H1 (cell line): ENCODE data around the gene PES1. TPM values are rescaled to one million over a fixed set of nuclear protein-coding genes. Genes with fewer than 3 reads are reported as not detected.

Experiments used
- CTCF ChIA-PET: fragments of 300-600 bp; sonication (Branson Sonifier 250); formaldehyde crosslinking; loops from one replicate; lab custom pipeline; 2021; ENCODE audit not compliant: partially characterized antibody; lab: Charles Lee
- POLR2A ChIA-PET: fragments of 300-600 bp; sonication (Branson Sonifier 250); formaldehyde crosslinking; loops from one replicate; lab custom pipeline; 2021; ENCODE audit warnings: inconsistent platforms; ENCODE audit not compliant: partially characterized antibody; lab: Charles Lee
- DNase-seq, 2 experiments: peaks; one replicate each; pipeline versions ENCODE4 v3.0.0 to v3.0.0-alpha.2; 2010 to 2022; ENCODE audit warnings: low spot score in 2 of 2, low read depth in 1 of 2, mixed read lengths in 1 of 2
- FAIRE-seq: peaks from 2 replicates; lab custom pipeline; 2011; peaks lifted over from hg19 to GRCh38; lab: Jason Lieb, UNC
- H2AFZ ChIP-seq: 2 replicates; pipeline ENCODE4 v1.8.1; 2012; ENCODE audit warnings: low read length, inconsistent platforms
- H2AK5ac ChIP-seq: 2 replicates; pipeline ENCODE4 v1.6.1; 2013; ENCODE audit warnings: low read depth, low read length
- H2BK120ac ChIP-seq: replicated peaks from 2 replicates; pipeline ENCODE3; 2013; ENCODE audit warnings: low read depth, low read length, inconsistent platforms
- H2BK12ac ChIP-seq: 2 replicates; pipeline ENCODE4 v1.6.1; 2013; ENCODE audit warnings: low read depth, low read length
- H2BK15ac ChIP-seq: 2 replicates; pipeline ENCODE4 v1.6.1; 2013; ENCODE audit warnings: low read length
- H2BK20ac ChIP-seq: 2 replicates; pipeline ENCODE4 v1.6.1; 2013; ENCODE audit warnings: low read length
- H2BK5ac ChIP-seq: 2 replicates; pipeline ENCODE4 v1.6.1; 2013; ENCODE audit warnings: low read depth, low read length
- H3K14ac ChIP-seq: 2 replicates; pipeline ENCODE4 v1.6.1; 2013; ENCODE audit warnings: inconsistent platforms; ENCODE audit not compliant: insufficient read length
- H3K18ac ChIP-seq: 2 replicates; pipeline ENCODE4 v1.6.1; 2013; ENCODE audit warnings: low read length; ENCODE audit errors: extremely low read depth
- H3K23ac ChIP-seq: 2 replicates; pipeline ENCODE4 v1.6.1; 2013; ENCODE audit warnings: inconsistent platforms; ENCODE audit not compliant: insufficient read length
- H3K23me2 ChIP-seq: 2 replicates; pipeline ENCODE4 v1.6.1; 2013; ENCODE audit warnings: low read depth, low read length
- H3K27ac ChIP-seq: 2 replicates; pipeline ENCODE4 v1.6.1; 2011; ENCODE audit warnings: low read depth, low read length, inconsistent platforms
- H3K27me3 ChIP-seq, 4 experiments: replicated peaks in 1 of 4; 1 replicate in 1 of 4; 2 replicates in 3 of 4; pipeline versions ENCODE4 v1.6.1 to v1.8.1; 2011 to 2013; ENCODE audit warnings: low read length in 3 of 4, mild to moderate bottlenecking in 3 of 4, inconsistent platforms in 2 of 4, mixed read lengths in 2 of 4, moderate library complexity in 1 of 4; ENCODE audit not compliant: control insufficient read depth in 3 of 4, insufficient read depth in 3 of 4; ENCODE audit errors: extremely low read depth in 1 of 4
- H3K36me3 ChIP-seq, 4 experiments: 2 replicates each; pipeline versions ENCODE4 v1.6.1 to v1.8.1; 2011 to 2013; ENCODE audit warnings: mild to moderate bottlenecking in 4 of 4, low read length in 3 of 4, moderate library complexity in 2 of 4, control low read depth in 1 of 4, inconsistent platforms in 1 of 4; ENCODE audit not compliant: insufficient read depth in 4 of 4, control insufficient read depth in 2 of 4
- H3K4ac ChIP-seq: replicated peaks from 2 replicates; pipeline ENCODE3; 2013; ENCODE audit warnings: low read length, low read depth, mixed read lengths, inconsistent platforms; ENCODE audit not compliant: insufficient read length
- H3K4me1 ChIP-seq, 4 experiments: replicated peaks in 1 of 4; 1 replicate in 1 of 4; 2 replicates in 3 of 4; pipeline versions ENCODE4 v1.6.1 to v1.8.1; 2011 to 2013; ENCODE audit warnings: low read length in 3 of 4, inconsistent platforms in 2 of 4, mixed read lengths in 1 of 4; ENCODE audit not compliant: insufficient read depth in 4 of 4, control insufficient read depth in 3 of 4
- H3K4me2 ChIP-seq, 2 experiments: 2 replicates each; pipeline versions ENCODE4 v1.6.1 to v1.8.1; 2011 to 2013; ENCODE audit warnings: low read depth in 2 of 2, low read length in 2 of 2, control low read depth in 1 of 2, inconsistent platforms in 1 of 2, mild to moderate bottlenecking in 1 of 2; ENCODE audit not compliant: insufficient read depth in 1 of 2
- H3K4me3 ChIP-seq, 4 experiments: fragments of 200-600, 300-600 bp in 1 of 4; sonication (generic), shearing (Covaris generic), sonication (Bioruptor Twin) in 1 of 4; 2 replicates each; pipeline versions ENCODE4 v1.5.1 to v1.8.1; 2011 to 2016; ENCODE audit warnings: low read length in 4 of 4, low read depth in 3 of 4, control low read depth in 2 of 4, inconsistent platforms in 2 of 4, mild to moderate bottlenecking in 2 of 4, mixed read lengths in 1 of 4, moderate library complexity in 1 of 4; ENCODE audit not compliant: insufficient read depth in 2 of 4; ENCODE audit errors: extremely low read depth in 1 of 4
- H3K56ac ChIP-seq: replicated peaks from 2 replicates; pipeline ENCODE3; 2013; ENCODE audit warnings: low read depth, mild to moderate bottlenecking, mixed read lengths, low read length, inconsistent platforms; ENCODE audit not compliant: insufficient read length
- H3K79me1 ChIP-seq: 2 replicates; pipeline ENCODE4 v1.6.1; 2013; ENCODE audit warnings: low read depth, low read length, control low read depth
- H3K79me2 ChIP-seq, 2 experiments: 2 replicates each; pipeline versions ENCODE4 v1.6.1 to v1.8.1; 2012 to 2013; ENCODE audit warnings: low read length in 2 of 2, mild to moderate bottlenecking in 2 of 2, inconsistent platforms in 1 of 2; ENCODE audit not compliant: insufficient read depth in 2 of 2, control insufficient read depth in 1 of 2
- H3K9ac ChIP-seq, 4 experiments: replicated peaks in 1 of 4; 1 replicate in 1 of 4; 2 replicates in 3 of 4; pipeline versions ENCODE4 v1.6.1 to v1.8.1; 2011 to 2013; ENCODE audit warnings: low read depth in 3 of 4, low read length in 3 of 4, control low read depth in 2 of 4, mild to moderate bottlenecking in 2 of 4, moderate library complexity in 2 of 4, inconsistent platforms in 1 of 4; ENCODE audit errors: extremely low read depth in 1 of 4
- H3K9me3 ChIP-seq, 2 experiments: 2 replicates each; pipeline versions ENCODE4 v1.6.1 to v1.8.1; 2012 to 2013; ENCODE audit warnings: mild to moderate bottlenecking in 2 of 2, moderate library complexity in 2 of 2, control low read depth in 1 of 2, inconsistent platforms in 1 of 2, low read depth in 1 of 2, low read length in 1 of 2, mixed read lengths in 1 of 2; ENCODE audit not compliant: insufficient read depth in 2 of 2
- H4K20me1 ChIP-seq, 2 experiments: replicated peaks in 1 of 2; 2 replicates each; pipeline versions ENCODE3 to v1.8.1; 2011 to 2013; ENCODE audit warnings: inconsistent platforms in 2 of 2, low read length in 2 of 2, mild to moderate bottlenecking in 1 of 2; ENCODE audit not compliant: insufficient read depth in 2 of 2, control insufficient read depth in 1 of 2
- H4K5ac ChIP-seq: 2 replicates; pipeline ENCODE4 v1.6.1; 2013; ENCODE audit warnings: low read length, low read depth, mixed read lengths, inconsistent platforms; ENCODE audit not compliant: insufficient read length
- H4K8ac ChIP-seq: 2 replicates; pipeline ENCODE4 v1.8.0; 2013; ENCODE audit warnings: mild to moderate bottlenecking, moderate library complexity, low read length, inconsistent platforms; ENCODE audit not compliant: insufficient read depth; ENCODE audit errors: extremely low read depth
- H4K91ac ChIP-seq: replicated peaks from 2 replicates; pipeline ENCODE3; 2013; ENCODE audit warnings: low read length, mixed read lengths, inconsistent platforms; ENCODE audit not compliant: insufficient read length
- CEBPB ChIP-seq: IDR thresholded peaks from 2 replicates; pipeline ENCODE4 v1.6.1; 2012; ENCODE audit warnings: low read depth, low read length
- KDM4A ChIP-seq: IDR thresholded peaks from one replicate; pipeline ENCODE4 v1.7.1; 2012; ENCODE audit warnings: low read depth, mild to moderate bottlenecking, moderate library complexity, low read length, inconsistent platforms; ENCODE audit not compliant: severe bottlenecking
- PHF8 ChIP-seq: fragments of 200-600 bp; sonication (generic); conservative IDR thresholded peaks from 2 replicates; pipeline ENCODE4 v1.7.1; 2012; ENCODE audit warnings: low read depth, mild to moderate bottlenecking, inconsistent platforms, low read length, moderate library complexity
- RBBP5 ChIP-seq: IDR thresholded peaks from 2 replicates; pipeline ENCODE4 v1.7.1; 2012; ENCODE audit warnings: low read depth, mild to moderate bottlenecking, inconsistent platforms, low read length, moderate library complexity, borderline replicate concordance
- SIRT6 ChIP-seq: IDR thresholded peaks from one replicate; pipeline ENCODE4 v1.7.1; 2012; ENCODE audit warnings: low read length, inconsistent platforms
- TAF1 ChIP-seq: IDR thresholded peaks from 2 replicates; pipeline ENCODE4 v1.6.1; 2011; ENCODE audit warnings: mild to moderate bottlenecking, low read depth, low read length
- TEAD4 ChIP-seq: IDR thresholded peaks from 2 replicates; pipeline ENCODE4 v1.6.1; 2012; ENCODE audit warnings: low read depth, low read length, inconsistent platforms, mixed read lengths
- YY1 ChIP-seq: IDR thresholded peaks from 2 replicates; pipeline ENCODE4 v1.6.1; 2011; ENCODE audit warnings: low read depth, mild to moderate bottlenecking, low read length
- WGBS, 2 experiments: shearing (Covaris generic) in 1 of 2; methylation state at CpG; one replicate each; pipeline versions ENCODE4 v1.1.6 to v1.1.7; 2013 to 2015; ENCODE audit warnings: low lambda C conversion rate in 2 of 2, mixed read lengths in 2 of 2, inconsistent platforms in 1 of 2, low coverage in 1 of 2, missing lambda C conversion rate in 1 of 2; ENCODE audit not compliant: insufficient replicate concordance in 2 of 2, insufficient coverage in 1 of 2, insufficient read length in 1 of 2; ENCODE audit errors: extremely low coverage in 1 of 2, missing lambda C conversion rate in 1 of 2; 5-methylcytosine and 5-hydroxymethylcytosine counted together
- polyA plus RNA-seq, 7 experiments: library from polyadenylated mRNA; depleted of rRNA in 3 of 7; stranded (reverse) in 5 of 7; unstranded in 2 of 7; fragments of >200 nt in 5 of 7; fragments of 200-250 nt in 2 of 7; gene quantifications; 1 replicate in 5 of 7; 2 replicates in 1 of 7; 4 replicates in 1 of 7; pipeline versions ENCODE4 v1.2.1 to v1.2.3, GENCODE V29; 2011 to 2013; ENCODE audit warnings: missing spikeins in 2 of 7, mixed read lengths in 2 of 7
- total RNA-seq: library from RNA; stranded (reverse); fragmentation: NEBNext Ultra II Directional; extraction: Animal tissue kit (Norgen Biotek cat#: 25700); gene quantifications from 2 replicates; pipeline ENCODE4 v1.2.1, GENCODE V29; 2021
- TF ChIP-seq, protein P1 (sequence below): IDR thresholded peaks from 2 replicates; pipeline ENCODE4 v1.6.1; 2011; ENCODE audit warnings: low read length, improper control_type of control experiment

PES1 gene
- total and polyA plus RNA-seq, 2 of the 8 experiments (the other 6 are each of a cell fraction or from before 2014, with no cell fraction given), result 121 to 191 TPM

DNA sequence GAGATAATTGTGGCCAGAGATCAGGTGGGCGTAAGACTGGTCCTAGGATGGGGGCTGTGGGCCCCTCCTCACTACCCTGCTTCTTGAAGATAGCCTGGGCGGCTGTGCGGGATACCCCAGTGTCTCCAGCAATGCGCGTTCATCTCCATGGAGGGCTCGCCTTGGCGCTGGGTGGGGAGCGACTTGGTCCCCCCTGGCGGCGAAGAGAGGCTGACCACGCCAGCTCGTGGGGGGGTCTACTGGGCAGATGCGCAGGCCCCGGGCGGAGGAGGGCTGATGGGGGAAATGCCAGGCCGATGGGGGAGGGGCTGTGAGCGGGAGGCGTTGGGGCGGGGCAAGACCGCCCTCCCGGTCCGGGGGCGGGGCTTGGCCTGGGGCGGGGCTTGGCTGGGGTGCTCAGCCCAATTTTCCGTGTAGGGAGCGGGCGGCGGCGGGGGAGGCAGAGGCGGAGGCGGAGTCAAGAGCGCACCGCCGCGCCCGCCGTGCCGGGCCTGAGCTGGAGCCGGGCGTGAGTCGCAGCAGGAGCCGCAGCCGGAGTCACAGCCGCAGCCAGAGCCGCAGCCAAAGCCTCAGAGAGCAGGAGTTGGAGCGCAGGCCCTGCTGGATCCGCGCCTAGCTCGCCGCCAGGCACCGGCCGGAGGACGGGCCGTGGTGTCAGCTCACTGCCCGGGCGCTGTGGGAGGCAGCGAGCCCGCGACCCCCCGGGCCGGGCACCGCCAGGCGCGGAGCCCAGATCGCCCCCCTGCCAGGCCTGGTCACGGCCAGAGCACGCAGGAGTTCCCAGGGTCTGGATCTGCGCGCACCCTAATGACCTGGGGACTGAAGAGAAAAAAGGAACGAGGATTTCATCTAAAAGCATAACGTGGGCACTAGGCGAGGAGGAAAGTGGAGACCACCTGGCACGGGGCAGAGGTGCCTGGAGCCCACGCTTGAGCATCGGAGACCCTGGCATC, 43.8 kb upstream of the PES1 start, which contains the start of gene SLC35E4:
TSS of gene SLC35E4 (plus strand) at position 509 of the 953 bp plus-strand sequence. CDS start 670 bp downstream, outside the sequence.
- POLR2A ChIA-PET, result interaction anchor here (0.6 to 2.7 kb wide), 12 partner anchors 8 to 279 kb away, joined by 3 to 12 read pairs (median 4); partner anchors contain the start of genes CCDC157, OSBP2, PES1 and SF3A1
- Histone ChIP-seq H3K4me1 (peaks cover 0 to 22% (median 14%) of the 10 kb centered on the region in 4 experiments; a peak in 6 of 7 replicates), H3K27me3 (peaks cover 0 to 4% (median 0%) of the 10 kb centered on the region in 4 experiments; a peak in 2 of 7 replicates), H3K79me2 (no peaks in the 10 kb centered on the region; a peak in 1 of 4 replicates), H3K23me2 (peaks cover 11% of the 10 kb centered on the region; the same call in 1 of the 2 replicates), H4K8ac (peak within 1 kb of the TSS; percentile 76), H3K79me1 (no peaks in the 10 kb centered on the region; the same call in 1 of the 2 replicates), H3K36me3 (no peaks in the 10 kb centered on the region), H3K14ac (no peak within 1 kb of the TSS), H2BK5ac (no peak within 1 kb of the TSS; the same call in 1 of the 2 replicates), H4K91ac (peak within 1 kb of the TSS; percentile 90), H2BK15ac (peak within 1 kb of the TSS; percentile 46; the same call in 1 of the 2 replicates), H3K4ac (peak within 1 kb of the TSS; percentile 57), H3K4me2 (peak within 1 kb of the TSS; percentile 76 to 98), H3K18ac (peak within 1 kb of the TSS; percentile 83), H3K56ac (no peak within 1 kb of the TSS), H2AFZ (peak within 1 kb of the TSS; percentile 33; the same call in 1 of the 2 replicates), H3K23ac (no peak within 1 kb of the TSS), H2BK120ac (no peak within 1 kb of the TSS), H2AK5ac (no peak within 1 kb of the TSS), H4K5ac (no peak within 1 kb of the TSS), H3K9me3 (peaks cover 0 to 5% of the 10 kb centered on the region in 2 experiments; a peak in 1 of 4 replicates), H3K27ac (no peak within 1 kb of the TSS), H3K4me3 (peak within 1 kb of the TSS; percentile 56 to 71 (median 63)), H2BK20ac (no peak within 1 kb of the TSS), H2BK12ac (peak within 1 kb of the TSS; percentile 10; the same call in 1 of the 2 replicates), H4K20me1 (no peaks in the 10 kb centered on the region), H3K9ac (peak within 1 kb of the TSS; percentile 8 to 69 (median 30); a peak in 4 of 7 replicates)
- WGBS, 2 experiments, result 8% methylated on average over 49 of the region's 75 CpGs; no CpG with 5 or more reads in 1 of the 2 experiments
- peak; percentile 69 to 98 for DNase-seq
- CTCF ChIA-PET, result interaction anchor here (0.7 to 7.8 kb wide), 40 partner anchors 12 to 284 kb away, joined by 3 to 137 read pairs (median 5); partner anchors contain the start of genes DUSP18, OSBP2, PES1 and TCN2
- FAIRE-seq, result no peak
- peak; percentile 54 for TF ChIP-seq PHF8
- peak; percentile 62; the same call in 1 of the 2 replicates for TF ChIP-seq TEAD4
- 0 out of 2 replicates have a peak, but pooled peaks have one; percentile 35 for TF ChIP-seq TAF1
- TF ChIP-seq, protein P1, sequence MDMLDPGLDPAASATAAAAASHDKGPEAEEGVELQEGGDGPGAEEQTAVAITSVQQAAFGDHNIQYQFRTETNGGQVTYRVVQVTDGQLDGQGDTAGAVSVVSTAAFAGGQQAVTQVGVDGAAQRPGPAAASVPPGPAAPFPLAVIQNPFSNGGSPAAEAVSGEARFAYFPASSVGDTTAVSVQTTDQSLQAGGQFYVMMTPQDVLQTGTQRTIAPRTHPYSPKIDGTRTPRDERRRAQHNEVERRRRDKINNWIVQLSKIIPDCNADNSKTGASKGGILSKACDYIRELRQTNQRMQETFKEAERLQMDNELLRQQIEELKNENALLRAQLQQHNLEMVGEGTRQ, result no peak
- 0 out of 2 replicates have a peak, but pooled peaks have one; percentile 3 for TF ChIP-seq YY1
- peak; percentile 88 for TF ChIP-seq KDM4A
- no peak for TF ChIP-seq SIRT6
- TF ChIP-seq RBBP5, result 0 out of 2 replicates have a peak, but pooled peaks have one; percentile 4
- no peak for TF ChIP-seq CEBPB
